HG03457 (cell line): ENCODE data around the gene ORMDL3.
"Not testable (repeated sequence)": the region's sequence is repeated elsewhere in the genome, so short reads cannot be mapped to it uniquely, and the experiment has no call there.

Experiments
- ATAC-seq: cut with Tn5 transposase; IDR thresholded peaks from one replicate; pipeline ENCODE4 v1.9.1; 2021; ENCODE audit warnings: moderate number of reproducible peaks; ENCODE audit not compliant: unreplicated experiment

Gene ORMDL3

DNA sequence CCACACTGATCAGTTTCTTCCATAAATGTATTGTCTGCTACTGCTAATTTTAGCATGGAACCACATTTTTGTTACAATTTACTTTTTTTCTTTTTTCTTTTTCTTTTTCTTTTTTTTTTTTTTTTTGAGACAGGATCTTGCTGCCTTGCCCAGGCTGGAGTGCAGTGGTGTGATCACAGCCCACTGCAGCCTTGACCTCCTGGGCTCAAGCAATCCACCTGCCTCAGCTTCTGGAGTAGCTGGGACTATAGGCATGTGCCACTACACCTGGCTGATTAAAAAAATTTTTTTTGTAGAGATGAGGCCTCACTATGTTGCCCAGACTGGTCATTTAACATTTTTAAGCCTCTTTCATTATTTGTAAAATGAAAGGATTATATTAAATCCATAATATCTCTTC, 40.3 kb downstream of the ORMDL3 start:
- no peak for ATAC-seq

DNA sequence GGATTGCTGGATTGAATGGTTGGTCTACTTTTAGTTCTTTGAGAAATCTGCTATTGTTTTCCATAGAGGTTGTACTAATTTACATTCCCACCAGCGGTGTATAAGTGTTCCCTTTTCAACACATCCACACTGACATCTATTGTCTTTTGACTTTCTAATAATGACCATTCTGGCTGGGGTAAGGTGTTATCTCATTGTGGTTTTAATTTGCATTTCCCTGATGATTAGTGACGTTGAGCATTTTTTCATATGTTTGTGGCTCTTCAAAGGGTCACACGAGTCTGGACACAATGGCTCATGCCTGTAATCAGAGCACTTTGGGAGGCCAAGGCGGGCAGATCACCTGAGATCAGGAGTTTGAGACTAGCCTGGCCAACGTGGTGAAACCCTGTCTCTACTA, 41.3 kb downstream of the ORMDL3 start:
- ATAC-seq = not testable (repeated sequence)

DNA sequence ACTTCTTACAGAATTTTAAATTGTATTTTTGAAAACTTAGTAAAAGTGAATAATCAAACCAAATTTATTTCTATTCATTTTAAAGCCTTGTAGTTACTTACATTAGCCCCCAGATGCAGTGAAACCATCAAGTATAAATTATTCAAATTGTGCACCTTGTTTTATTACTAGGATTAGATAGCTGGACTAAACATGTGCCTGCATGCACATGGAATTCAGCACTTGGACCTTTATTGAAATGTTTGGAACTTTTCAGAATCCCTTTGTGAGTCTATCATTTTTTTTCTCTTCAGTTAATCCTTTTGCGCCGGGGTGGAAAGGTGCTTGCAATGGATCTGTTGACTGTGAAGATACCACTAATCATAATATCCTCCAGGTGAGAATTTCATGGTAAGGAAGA, 54.6 kb downstream of the ORMDL3 start:
- ATAC-seq = no peak

DNA sequence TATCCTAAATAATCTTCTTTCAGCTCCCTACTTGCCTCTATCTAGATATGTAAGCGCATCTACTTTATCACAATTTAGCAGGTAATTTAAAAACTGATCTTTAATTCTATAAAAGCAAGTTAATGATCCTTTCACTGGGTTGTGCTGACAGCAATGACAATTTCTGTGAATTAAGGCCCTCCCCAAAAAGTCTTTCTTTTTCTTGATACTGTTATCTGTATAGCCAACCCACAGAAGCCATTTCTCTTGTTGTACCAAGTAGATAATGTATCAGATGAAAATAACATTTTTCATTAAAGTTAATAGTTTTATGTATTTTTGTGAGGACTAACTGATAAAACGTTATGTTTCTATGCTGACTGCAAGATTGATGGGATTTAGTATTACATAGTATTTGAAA, 55.6 kb downstream of the ORMDL3 start:
- no peak for ATAC-seq
